Activated B cell treated with CpG ODN at 0.5 μM for 24 hours (primary cell): ENCODE measurements around the gene ADGRE3. TPM values are rescaled to one million over a fixed set of nuclear protein-coding genes. Genes with fewer than 3 reads are reported as not detected.

Experiments
- ATAC-seq: fragments of 200-7000 bp; cut with Tn5 transposase; one replicate; pipeline ENCODE4 v1.10.0; 2021; ENCODE audit warnings: low read depth, mild to moderate bottlenecking, moderate library complexity
- CTCF ChIA-PET: fragments of 350-600 bp; sonication (Branson Sonifier 250); formaldehyde crosslinking; loops from one replicate; lab custom pipeline; 2021; ENCODE audit warnings: antibody characterized with exemption; lab: Charles Lee
- POLR2A ChIA-PET: fragments of 350-600 bp; sonication (Branson Sonifier 250); formaldehyde crosslinking; loops from one replicate; lab custom pipeline; 2021; ENCODE audit warnings: antibody characterized with exemption; lab: Charles Lee
- DNase-seq: peaks from one replicate; pipeline ENCODE4 v3.0.0; 2022
- H3K27ac Mint-ChIP-seq: one replicate; pipeline ENCODE4 v1.8.0; 2020; ENCODE audit warnings: mixed read lengths
- H3K27me3 Mint-ChIP-seq: one replicate; pipeline ENCODE4 v1.8.0; 2021; ENCODE audit warnings: mixed read lengths
- H3K36me3 Mint-ChIP-seq: one replicate; pipeline ENCODE4 v1.8.0; 2021; ENCODE audit warnings: low read depth, mixed read lengths
- H3K4me1 Mint-ChIP-seq: one replicate; pipeline ENCODE4 v1.8.0; 2021; ENCODE audit warnings: mixed read lengths
- H3K4me3 Mint-ChIP-seq: one replicate; pipeline ENCODE4 v1.8.0; 2020; ENCODE audit warnings: mild to moderate bottlenecking, mixed read lengths
- H3K9me3 Mint-ChIP-seq: one replicate; pipeline ENCODE4 v1.8.0; 2020; ENCODE audit warnings: mixed read lengths
- CTCF ChIP-seq: fragments of 200-600 bp; IDR thresholded peaks from one replicate; pipeline ENCODE4 v1.8.0; 2022; ENCODE audit warnings: antibody characterized with exemption, mild to moderate bottlenecking
- intact Hi-C: fragments of 100-400 bp; cut with micrococcal nuclease; formaldehyde crosslinking; loops from one replicate; pipeline ENCODE4 v1.15.1; 2024
- total RNA-seq: library from RNA; stranded (reverse); gene quantifications from 2 replicates; pipeline ENCODE4 v1.2.3, GENCODE V29; 2022

The ADGRE3 gene
- total RNA-seq, 1 donor from 2014 or later = not detected

- H3K36me3 Mint-ChIP-seq = peaks cover 88% of the 10 kb centered on the region
- ChIA-PET CTCF (no interaction called here), POLR2A (no interaction called here)
- DNase-seq (no peak), ATAC-seq (no peak)
- H3K4me1 Mint-ChIP-seq = no peaks in the 10 kb centered on the region
- no peaks in the 10 kb centered on the region for H3K27me3 Mint-ChIP-seq
- no peak for TF ChIP-seq CTCF
- H3K4me3 Mint-ChIP-seq = no peak overlapping the region
- intact Hi-C loops = no loop called here
- H3K9me3 Mint-ChIP-seq = peaks cover 3% of the 10 kb centered on the region
- no peak overlapping the region for H3K27ac Mint-ChIP-seq
Measured at GRCh38 chr19:14704450-14704849, 29.8 kb upstream of the ADGRE3 start.

DNA sequence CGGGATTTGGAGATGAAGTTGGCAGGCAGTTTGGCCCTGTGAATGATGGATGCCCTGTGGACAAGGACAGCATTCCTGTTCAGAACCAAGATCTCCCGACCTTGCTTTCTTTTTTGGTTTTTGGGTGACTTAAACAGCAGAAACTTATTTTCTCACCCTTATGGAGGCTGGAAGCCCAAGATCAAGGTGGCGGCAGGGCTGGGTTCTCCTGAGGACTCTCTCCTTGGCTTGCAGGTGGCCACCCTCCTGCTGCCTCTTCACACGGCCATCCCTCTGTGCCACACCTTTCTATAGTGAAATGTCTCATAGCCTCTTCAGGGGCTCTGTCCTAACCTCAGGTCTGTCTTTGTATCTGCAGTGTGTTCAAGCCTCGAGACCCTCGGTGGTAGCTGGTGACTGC is 29.2 kb upstream of the ADGRE3 start:
- POLR2A ChIA-PET = no interaction called here
- no peak overlapping the region for H3K27ac Mint-ChIP-seq
- H3K4me1 Mint-ChIP-seq = no peaks in the 10 kb centered on the region
- H3K9me3 Mint-ChIP-seq = peaks cover 3% of the 10 kb centered on the region
- no peaks in the 10 kb centered on the region for H3K27me3 Mint-ChIP-seq
- H3K36me3 Mint-ChIP-seq = peaks cover 86% of the 10 kb centered on the region
- DNase-seq (no peak), ATAC-seq (no peak)
- intact Hi-C loops = no loop called here
- CTCF ChIA-PET = no interaction called here
- no peak for TF ChIP-seq CTCF
- H3K4me3 Mint-ChIP-seq = no peak overlapping the region

DNA sequence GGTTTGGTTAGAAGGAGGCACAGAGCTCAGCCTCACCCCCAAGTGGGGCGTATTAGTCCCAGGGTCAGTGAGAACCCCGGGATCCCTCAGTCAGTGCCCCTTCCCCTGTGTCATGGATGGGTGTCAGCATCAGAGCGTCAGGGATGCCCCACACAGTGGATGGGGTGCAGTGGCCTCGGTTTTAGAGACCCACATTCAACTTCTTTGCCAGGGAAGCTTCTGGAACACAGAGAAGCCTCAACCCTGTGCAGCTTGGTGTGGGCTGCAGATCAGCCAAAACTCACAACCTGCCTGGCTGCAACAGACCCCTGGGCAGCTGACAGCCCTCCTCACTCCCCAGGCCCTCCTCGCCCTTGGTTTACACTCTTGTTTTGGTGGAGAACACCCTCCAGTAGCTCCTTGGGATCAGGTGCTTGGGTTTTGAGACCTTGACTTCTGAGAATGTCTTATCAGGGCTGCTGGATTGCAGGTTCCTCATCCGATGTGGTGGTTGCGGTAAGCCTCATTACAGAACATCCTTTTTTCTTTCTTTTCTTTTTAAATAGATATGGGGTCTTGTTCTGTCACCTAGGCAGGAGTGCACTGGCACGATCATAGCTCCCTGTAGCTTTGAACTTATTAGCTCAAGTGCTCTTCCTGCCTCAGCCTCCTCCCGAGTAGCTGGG is 26.2 kb upstream of the ADGRE3 start:
- Mint-ChIP-seq H3K36me3 (peaks cover 78% of the 10 kb centered on the region), H3K27ac (no peak overlapping the region), H3K4me3 (no peak overlapping the region), H3K27me3 (no peaks in the 10 kb centered on the region), H3K4me1 (no peaks in the 10 kb centered on the region), H3K9me3 (peaks cover 3% of the 10 kb centered on the region)
- DNase-seq = no peak
- no peak for ATAC-seq
- TF ChIP-seq CTCF = no peak
- ChIA-PET CTCF (no interaction called here), POLR2A (no interaction called here)
- intact Hi-C loops = no loop called here

DNA sequence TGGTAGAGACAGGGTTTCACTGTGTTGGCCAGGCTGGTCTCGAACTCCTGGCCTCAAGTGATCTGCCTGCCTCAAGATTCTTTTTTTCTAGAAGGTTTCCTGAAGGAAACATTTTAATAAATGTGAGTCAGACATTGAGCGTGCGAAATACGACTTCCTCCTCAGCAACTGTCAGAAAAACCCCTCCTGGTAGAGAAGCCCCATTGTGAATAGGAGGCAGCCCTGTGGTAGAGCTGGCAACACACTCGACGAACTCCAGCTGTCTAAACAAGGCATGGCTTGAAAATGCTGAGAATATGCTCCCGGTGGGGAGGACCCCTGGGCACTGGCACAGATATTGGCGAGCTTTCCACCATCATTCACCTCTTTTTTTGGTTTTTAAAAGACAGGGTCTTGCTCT is 25.0 kb upstream of the ADGRE3 start:
- intact Hi-C loops = no loop called here
- ATAC-seq = no peak
- no peaks in the 10 kb centered on the region for H3K27me3 Mint-ChIP-seq
- H3K9me3 Mint-ChIP-seq = peaks cover 3% of the 10 kb centered on the region
- TF ChIP-seq CTCF = no peak
- H3K4me3 Mint-ChIP-seq = no peak overlapping the region
- DNase-seq = no peak
- H3K4me1 Mint-ChIP-seq = no peaks in the 10 kb centered on the region
- H3K27ac Mint-ChIP-seq = no peak overlapping the region
- ChIA-PET CTCF (no interaction called here), POLR2A (no interaction called here)
- peaks cover 80% of the 10 kb centered on the region for H3K36me3 Mint-ChIP-seq

DNA sequence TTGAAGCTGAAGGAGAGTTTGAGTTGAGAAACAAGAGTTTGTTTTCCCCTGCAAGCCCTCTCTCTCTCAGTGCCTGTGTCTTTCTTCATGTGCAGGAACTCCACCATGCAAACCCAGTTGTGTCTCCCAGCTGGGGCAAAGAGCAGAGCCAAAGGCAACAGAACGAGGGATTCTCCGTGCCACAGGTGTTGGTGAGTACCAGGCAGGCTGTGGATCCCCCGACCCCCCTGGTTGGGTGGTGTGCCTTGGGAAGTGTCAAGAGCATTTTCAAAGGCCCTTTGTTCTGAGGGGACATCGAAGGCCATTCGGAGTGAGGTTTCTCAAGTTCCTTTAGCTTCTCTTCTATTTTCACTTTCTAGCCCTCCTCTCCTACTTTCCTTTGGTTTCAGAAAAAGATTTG is 20.8 kb upstream of the ADGRE3 start:
- TF ChIP-seq CTCF = no peak
- DNase-seq (no peak), ATAC-seq (no peak)
- peaks cover 63% of the 10 kb centered on the region for H3K36me3 Mint-ChIP-seq
- CTCF ChIA-PET = interaction anchor here (1.6 kb wide), 1 partner anchor 9 kb away, joined by 3 read pairs; no protein-coding TSS in a partner anchor
- peaks cover 10% of the 10 kb centered on the region for H3K4me1 Mint-ChIP-seq
- no peaks in the 10 kb centered on the region for H3K9me3 Mint-ChIP-seq
- POLR2A ChIA-PET = no interaction called here
- no peak overlapping the region for H3K4me3 Mint-ChIP-seq
- H3K27me3 Mint-ChIP-seq = no peaks in the 10 kb centered on the region
- H3K27ac Mint-ChIP-seq = no peak overlapping the region
- intact Hi-C loops = no loop called here
